H1 (cell line): ENCODE measurements around the gene C21orf58. TPM values are rescaled to one million over a fixed set of nuclear protein-coding genes. Genes with fewer than 3 reads are reported as not detected.

Experiments used
- CTCF ChIA-PET: fragments of 300-600 bp; sonication (Branson Sonifier 250); formaldehyde crosslinking; loops from one replicate; lab custom pipeline; 2021; ENCODE audit not compliant: partially characterized antibody; lab: Charles Lee
- POLR2A ChIA-PET: fragments of 300-600 bp; sonication (Branson Sonifier 250); formaldehyde crosslinking; loops from one replicate; lab custom pipeline; 2021; ENCODE audit warnings: inconsistent platforms; ENCODE audit not compliant: partially characterized antibody; lab: Charles Lee
- DNase-seq, 2 experiments: peaks; one replicate each; pipeline versions ENCODE4 v3.0.0 to v3.0.0-alpha.2; 2010 to 2022; ENCODE audit warnings: low spot score in 2 of 2, low read depth in 1 of 2, mixed read lengths in 1 of 2
- FAIRE-seq: peaks from 2 replicates; lab custom pipeline; 2011; peaks lifted over from hg19 to GRCh38; lab: Jason Lieb, UNC
- H2AFZ ChIP-seq: 2 replicates; pipeline ENCODE4 v1.8.1; 2012; ENCODE audit warnings: low read length, inconsistent platforms
- H2AK5ac ChIP-seq: 2 replicates; pipeline ENCODE4 v1.6.1; 2013; ENCODE audit warnings: low read depth, low read length
- H2BK120ac ChIP-seq: replicated peaks from 2 replicates; pipeline ENCODE3; 2013; ENCODE audit warnings: low read depth, low read length, inconsistent platforms
- H2BK12ac ChIP-seq: 2 replicates; pipeline ENCODE4 v1.6.1; 2013; ENCODE audit warnings: low read depth, low read length
- H2BK15ac ChIP-seq: 2 replicates; pipeline ENCODE4 v1.6.1; 2013; ENCODE audit warnings: low read length
- H2BK20ac ChIP-seq: 2 replicates; pipeline ENCODE4 v1.6.1; 2013; ENCODE audit warnings: low read length
- H2BK5ac ChIP-seq: 2 replicates; pipeline ENCODE4 v1.6.1; 2013; ENCODE audit warnings: low read depth, low read length
- H3K14ac ChIP-seq: 2 replicates; pipeline ENCODE4 v1.6.1; 2013; ENCODE audit warnings: inconsistent platforms; ENCODE audit not compliant: insufficient read length
- H3K18ac ChIP-seq: 2 replicates; pipeline ENCODE4 v1.6.1; 2013; ENCODE audit warnings: low read length; ENCODE audit errors: extremely low read depth
- H3K23ac ChIP-seq: 2 replicates; pipeline ENCODE4 v1.6.1; 2013; ENCODE audit warnings: inconsistent platforms; ENCODE audit not compliant: insufficient read length
- H3K23me2 ChIP-seq: 2 replicates; pipeline ENCODE4 v1.6.1; 2013; ENCODE audit warnings: low read depth, low read length
- H3K27ac ChIP-seq: 2 replicates; pipeline ENCODE4 v1.6.1; 2011; ENCODE audit warnings: low read depth, low read length, inconsistent platforms
- H3K27me3 ChIP-seq, 4 experiments: replicated peaks in 1 of 4; 1 replicate in 1 of 4; 2 replicates in 3 of 4; pipeline versions ENCODE4 v1.6.1 to v1.8.1; 2011 to 2013; ENCODE audit warnings: low read length in 3 of 4, mild to moderate bottlenecking in 3 of 4, inconsistent platforms in 2 of 4, mixed read lengths in 2 of 4, moderate library complexity in 1 of 4; ENCODE audit not compliant: control insufficient read depth in 3 of 4, insufficient read depth in 3 of 4; ENCODE audit errors: extremely low read depth in 1 of 4
- H3K36me3 ChIP-seq, 4 experiments: 2 replicates each; pipeline versions ENCODE4 v1.6.1 to v1.8.1; 2011 to 2013; ENCODE audit warnings: mild to moderate bottlenecking in 4 of 4, low read length in 3 of 4, moderate library complexity in 2 of 4, control low read depth in 1 of 4, inconsistent platforms in 1 of 4; ENCODE audit not compliant: insufficient read depth in 4 of 4, control insufficient read depth in 2 of 4
- H3K4ac ChIP-seq: replicated peaks from 2 replicates; pipeline ENCODE3; 2013; ENCODE audit warnings: low read length, low read depth, mixed read lengths, inconsistent platforms; ENCODE audit not compliant: insufficient read length
- H3K4me1 ChIP-seq, 4 experiments: replicated peaks in 1 of 4; 1 replicate in 1 of 4; 2 replicates in 3 of 4; pipeline versions ENCODE4 v1.6.1 to v1.8.1; 2011 to 2013; ENCODE audit warnings: low read length in 3 of 4, inconsistent platforms in 2 of 4, mixed read lengths in 1 of 4; ENCODE audit not compliant: insufficient read depth in 4 of 4, control insufficient read depth in 3 of 4
- H3K4me2 ChIP-seq, 2 experiments: 2 replicates each; pipeline versions ENCODE4 v1.6.1 to v1.8.1; 2011 to 2013; ENCODE audit warnings: low read depth in 2 of 2, low read length in 2 of 2, control low read depth in 1 of 2, inconsistent platforms in 1 of 2, mild to moderate bottlenecking in 1 of 2; ENCODE audit not compliant: insufficient read depth in 1 of 2
- H3K4me3 ChIP-seq, 4 experiments: fragments of 200-600, 300-600 bp in 1 of 4; sonication (generic), shearing (Covaris generic), sonication (Bioruptor Twin) in 1 of 4; 2 replicates each; pipeline versions ENCODE4 v1.5.1 to v1.8.1; 2011 to 2016; ENCODE audit warnings: low read length in 4 of 4, low read depth in 3 of 4, control low read depth in 2 of 4, inconsistent platforms in 2 of 4, mild to moderate bottlenecking in 2 of 4, mixed read lengths in 1 of 4, moderate library complexity in 1 of 4; ENCODE audit not compliant: insufficient read depth in 2 of 4; ENCODE audit errors: extremely low read depth in 1 of 4
- H3K56ac ChIP-seq: replicated peaks from 2 replicates; pipeline ENCODE3; 2013; ENCODE audit warnings: low read depth, mild to moderate bottlenecking, mixed read lengths, low read length, inconsistent platforms; ENCODE audit not compliant: insufficient read length
- H3K79me1 ChIP-seq: 2 replicates; pipeline ENCODE4 v1.6.1; 2013; ENCODE audit warnings: low read depth, low read length, control low read depth
- H3K79me2 ChIP-seq, 2 experiments: 2 replicates each; pipeline versions ENCODE4 v1.6.1 to v1.8.1; 2012 to 2013; ENCODE audit warnings: low read length in 2 of 2, mild to moderate bottlenecking in 2 of 2, inconsistent platforms in 1 of 2; ENCODE audit not compliant: insufficient read depth in 2 of 2, control insufficient read depth in 1 of 2
- H3K9ac ChIP-seq, 4 experiments: replicated peaks in 1 of 4; 1 replicate in 1 of 4; 2 replicates in 3 of 4; pipeline versions ENCODE4 v1.6.1 to v1.8.1; 2011 to 2013; ENCODE audit warnings: low read depth in 3 of 4, low read length in 3 of 4, control low read depth in 2 of 4, mild to moderate bottlenecking in 2 of 4, moderate library complexity in 2 of 4, inconsistent platforms in 1 of 4; ENCODE audit errors: extremely low read depth in 1 of 4
- H3K9me3 ChIP-seq, 2 experiments: 2 replicates each; pipeline versions ENCODE4 v1.6.1 to v1.8.1; 2012 to 2013; ENCODE audit warnings: mild to moderate bottlenecking in 2 of 2, moderate library complexity in 2 of 2, control low read depth in 1 of 2, inconsistent platforms in 1 of 2, low read depth in 1 of 2, low read length in 1 of 2, mixed read lengths in 1 of 2; ENCODE audit not compliant: insufficient read depth in 2 of 2
- H4K20me1 ChIP-seq, 2 experiments: replicated peaks in 1 of 2; 2 replicates each; pipeline versions ENCODE3 to v1.8.1; 2011 to 2013; ENCODE audit warnings: inconsistent platforms in 2 of 2, low read length in 2 of 2, mild to moderate bottlenecking in 1 of 2; ENCODE audit not compliant: insufficient read depth in 2 of 2, control insufficient read depth in 1 of 2
- H4K5ac ChIP-seq: 2 replicates; pipeline ENCODE4 v1.6.1; 2013; ENCODE audit warnings: low read length, low read depth, mixed read lengths, inconsistent platforms; ENCODE audit not compliant: insufficient read length
- H4K8ac ChIP-seq: 2 replicates; pipeline ENCODE4 v1.8.0; 2013; ENCODE audit warnings: mild to moderate bottlenecking, moderate library complexity, low read length, inconsistent platforms; ENCODE audit not compliant: insufficient read depth; ENCODE audit errors: extremely low read depth
- H4K91ac ChIP-seq: replicated peaks from 2 replicates; pipeline ENCODE3; 2013; ENCODE audit warnings: low read length, mixed read lengths, inconsistent platforms; ENCODE audit not compliant: insufficient read length
- BRCA1 ChIP-seq: IDR thresholded peaks from 2 replicates; pipeline ENCODE4 v1.6.1; 2012; ENCODE audit warnings: low read depth, low read length, improper control_type of control experiment
- CEBPB ChIP-seq: IDR thresholded peaks from 2 replicates; pipeline ENCODE4 v1.6.1; 2012; ENCODE audit warnings: low read depth, low read length
- CHD1 ChIP-seq: IDR thresholded peaks from 2 replicates; pipeline ENCODE4 v1.6.1; 2012; ENCODE audit warnings: low read depth, low read length, improper control_type of control experiment
- E2F6 ChIP-seq: IDR thresholded peaks from 2 replicates; pipeline ENCODE4 v1.6.1; 2012; ENCODE audit warnings: inconsistent platforms
- GABPA ChIP-seq: IDR thresholded peaks from 2 replicates; pipeline ENCODE4 v1.6.1; 2011; ENCODE audit warnings: mild to moderate bottlenecking, low read length, moderate library complexity, borderline replicate concordance; ENCODE audit not compliant: insufficient read depth
- PHF8 ChIP-seq: fragments of 200-600 bp; sonication (generic); conservative IDR thresholded peaks from 2 replicates; pipeline ENCODE4 v1.7.1; 2012; ENCODE audit warnings: low read depth, mild to moderate bottlenecking, inconsistent platforms, low read length, moderate library complexity
- RBBP5 ChIP-seq: IDR thresholded peaks from 2 replicates; pipeline ENCODE4 v1.7.1; 2012; ENCODE audit warnings: low read depth, mild to moderate bottlenecking, inconsistent platforms, low read length, moderate library complexity, borderline replicate concordance
- RNF2 ChIP-seq: fragments of 200-900, 300-1000 bp; sonication (generic); IDR thresholded peaks from 2 replicates; pipeline ENCODE4 v1.7.1; 2016; ENCODE audit warnings: borderline replicate concordance, low read depth, mild to moderate bottlenecking, antibody characterized with exemption, low read length; ENCODE audit not compliant: poor library complexity, severe bottlenecking; ENCODE audit errors: missing control alignments
- SIX5 ChIP-seq: IDR thresholded peaks from 2 replicates; pipeline ENCODE4 v1.6.1; 2011; ENCODE audit warnings: mild to moderate bottlenecking, low read depth, low read length
- SP4 ChIP-seq: IDR thresholded peaks from 2 replicates; pipeline ENCODE4 v1.6.1; 2012; ENCODE audit warnings: low read length, inconsistent platforms
- SRF ChIP-seq: IDR thresholded peaks from 2 replicates; pipeline ENCODE4 v1.6.1; 2011; ENCODE audit warnings: mild to moderate bottlenecking, low read depth, low read length, moderate library complexity
- YY1 ChIP-seq: IDR thresholded peaks from 2 replicates; pipeline ENCODE4 v1.6.1; 2011; ENCODE audit warnings: low read depth, mild to moderate bottlenecking, low read length
- WGBS, 2 experiments: shearing (Covaris generic) in 1 of 2; methylation state at CpG; one replicate each; pipeline versions ENCODE4 v1.1.6 to v1.1.7; 2013 to 2015; ENCODE audit warnings: low lambda C conversion rate in 2 of 2, mixed read lengths in 2 of 2, inconsistent platforms in 1 of 2, low coverage in 1 of 2, missing lambda C conversion rate in 1 of 2; ENCODE audit not compliant: insufficient replicate concordance in 2 of 2, insufficient coverage in 1 of 2, insufficient read length in 1 of 2; ENCODE audit errors: extremely low coverage in 1 of 2, missing lambda C conversion rate in 1 of 2; 5-methylcytosine and 5-hydroxymethylcytosine counted together
- polyA plus RNA-seq, 7 experiments: library from polyadenylated mRNA; depleted of rRNA in 3 of 7; stranded (reverse) in 5 of 7; unstranded in 2 of 7; fragments of >200 nt in 5 of 7; fragments of 200-250 nt in 2 of 7; gene quantifications; 1 replicate in 5 of 7; 2 replicates in 1 of 7; 4 replicates in 1 of 7; pipeline versions ENCODE4 v1.2.1 to v1.2.3, GENCODE V29; 2011 to 2013; ENCODE audit warnings: missing spikeins in 2 of 7, mixed read lengths in 2 of 7
- total RNA-seq: library from RNA; stranded (reverse); fragmentation: NEBNext Ultra II Directional; extraction: Animal tissue kit (Norgen Biotek cat#: 25700); gene quantifications from 2 replicates; pipeline ENCODE4 v1.2.1, GENCODE V29; 2021

Gene C21orf58
- total and polyA plus RNA-seq, 2 of the 8 experiments (the other 6 are each of a cell fraction or from before 2014, with no cell fraction given): 13.8 to 26.1 TPM

- Histone ChIP-seq H4K8ac (peak overlapping the region; percentile 11; the same call in 1 of the 2 replicates), H3K36me3 (peaks cover under 1 to 12% (median 10%) of the 10 kb centered on the region in 4 experiments; a peak in 6 of 8 replicates), H3K18ac (no peak overlapping the region), H2BK5ac (peak overlapping the region; percentile 85), H3K79me1 (peaks cover 24% of the 10 kb centered on the region), H2BK12ac (no peak overlapping the region; the same call in 1 of the 2 replicates), H3K23ac (no peak overlapping the region), H4K20me1 (peaks cover 5 to 15% of the 10 kb centered on the region in 2 experiments), H3K23me2 (peaks cover 5% of the 10 kb centered on the region), H3K56ac (no peak overlapping the region), H3K4me3 (no peak overlapping the region), H3K79me2 (peaks cover 0 to 53% of the 10 kb centered on the region in 2 experiments; a peak in 2 of 4 replicates), H2BK15ac (peak overlapping the region; percentile 1; the same call in 1 of the 2 replicates), H2BK120ac (no peak overlapping the region), H3K4me2 (no peak overlapping the region), H4K91ac (peak overlapping the region; percentile 95), H4K5ac (no peak overlapping the region), H3K4me1 (no peaks in the 10 kb centered on the region; a peak in 1 of 7 replicates), H3K4ac (peak overlapping the region; percentile 94), H2AFZ (no peak overlapping the region), H2BK20ac (no peak overlapping the region; the same call in 1 of the 2 replicates), H3K9ac (no peak overlapping the region), H3K27ac (0 out of 2 replicates have a peak overlapping the region, but pooled peaks have one; percentile 5), H2AK5ac (peak overlapping the region; percentile 79), H3K14ac (no peak overlapping the region), H3K27me3 (no peaks in the 10 kb centered on the region), H3K9me3 (peaks cover 0 to 3% of the 10 kb centered on the region in 2 experiments; a peak in 1 of 4 replicates)
- WGBS, 2 experiments: 94% methylated on average over 7 of the region's 7 CpGs; no CpG with 5 or more reads in 1 of the 2 experiments
- DNase-seq (no peak), FAIRE-seq (no peak)
- ChIA-PET CTCF (no interaction called here), POLR2A (no interaction called here)
- TF ChIP-seq YY1 (no peak), BRCA1 (no peak), E2F6 (no peak), SIX5 (no peak), GABPA (no peak), RBBP5 (no peak), CHD1 (no peak), RNF2 (no peak), SRF (no peak), CEBPB (no peak), SP4 (no peak), PHF8 (no peak)
Measured at GRCh38 chr21:46372014-46372485, 48.4 kb upstream of the C21orf58 start.
